SK-N-SH (cell line): Measurements from ENCODE around the gene NDFIP1. TPM values are rescaled to one million over a fixed set of nuclear protein-coding genes. Genes with fewer than 3 reads are reported as not detected.

ENCODE experiments used
- CTCF ChIA-PET: fragments of 300-600, 350-600 bp; formaldehyde crosslinking; extraction: SDS; loops from one replicate; lab custom pipeline; 2021; lab: Yijun Ruan, JAX
- POLR2A ChIA-PET: fragments of 350-600 bp; sonication (Branson Sonifier 250); formaldehyde crosslinking; extraction: SDS; loops from one replicate; lab custom pipeline; 2020; ENCODE audit warnings: antibody characterized with exemption, inconsistent platforms; lab: Yijun Ruan, JAX
- DNase-seq: peaks from one replicate; pipeline ENCODE4 v3.0.0; 2012
- H2AFZ ChIP-seq: fragments of 200-600 bp; sonication (generic); 2 replicates; pipeline ENCODE4 v1.8.1; 2016; ENCODE audit warnings: antibody characterized with exemption, mild to moderate bottlenecking, low read depth
- H3F3A ChIP-seq: fragments of 200-600 bp; sonication (generic); replicated peaks from 2 replicates; pipeline ENCODE3; 2016; ENCODE audit warnings: antibody characterized with exemption, mild to moderate bottlenecking; ENCODE audit not compliant: insufficient read depth
- H3K27ac ChIP-seq, 2 experiments: fragments of 200-500 bp in 1 of 2; fragments of 200-600 bp in 1 of 2; sonication (Bioruptor generic) in 1 of 2; sonication (generic), shearing (Covaris generic) in 1 of 2; 2 replicates each; pipeline versions ENCODE4 v1.5.1 to v1.6.1; 2014 to 2016; ENCODE audit warnings: low read depth in 2 of 2, inconsistent platforms in 1 of 2, low read length in 1 of 2, mild to moderate bottlenecking in 1 of 2, mixed read lengths in 1 of 2
- H3K27me3 ChIP-seq: fragments of 200-600 bp; sonication (generic), shearing (Covaris generic); 2 replicates; pipeline ENCODE4 v1.6.1; 2016; ENCODE audit warnings: mixed run types; ENCODE audit not compliant: insufficient read depth
- H3K36me3 ChIP-seq, 2 experiments: fragments of 200-500 bp in 1 of 2; fragments of 200-600 bp in 1 of 2; sonication (Bioruptor generic) in 1 of 2; sonication (generic) in 1 of 2; replicated peaks in 1 of 2; 2 replicates each; pipeline versions ENCODE3 to v1.5.1; 2014 to 2016; ENCODE audit warnings: low read length in 1 of 2, mild to moderate bottlenecking in 1 of 2; ENCODE audit not compliant: insufficient read depth in 2 of 2, control insufficient read depth in 1 of 2
- H3K4me1 ChIP-seq, 2 experiments: fragments of 200-500 bp in 1 of 2; fragments of 200-600 bp in 1 of 2; sonication (Bioruptor generic) in 1 of 2; sonication (generic), shearing (Covaris generic) in 1 of 2; 2 replicates each; pipeline versions ENCODE4 v1.5.1 to v1.6.1; 2014 to 2016; ENCODE audit warnings: low read depth in 1 of 2, low read length in 1 of 2, mixed run types in 1 of 2; ENCODE audit not compliant: insufficient read depth in 2 of 2, control insufficient read depth in 1 of 2
- H3K4me2 ChIP-seq: fragments of 200-600 bp; sonication (generic), shearing (Covaris generic); 2 replicates; pipeline ENCODE4 v1.6.1; 2017; ENCODE audit warnings: mixed run types
- H3K4me3 ChIP-seq, 2 experiments: fragments of 200-500 bp in 1 of 2; fragments of 200-600 bp in 1 of 2; sonication (Bioruptor generic) in 1 of 2; sonication (generic), shearing (Covaris generic) in 1 of 2; 2 replicates each; pipeline versions ENCODE4 v1.5.1 to v1.8.1; 2014 to 2016; ENCODE audit warnings: low read depth in 2 of 2, inconsistent platforms in 1 of 2, low read length in 1 of 2, mild to moderate bottlenecking in 1 of 2, mixed read lengths in 1 of 2, moderate library complexity in 1 of 2
- H3K79me2 ChIP-seq: fragments of 200-600 bp; sonication (generic); 2 replicates; pipeline ENCODE4 v1.8.1; 2017; ENCODE audit warnings: mild to moderate bottlenecking; ENCODE audit not compliant: insufficient read depth
- H3K9ac ChIP-seq: fragments of 200-600 bp; sonication (generic); 2 replicates; pipeline ENCODE4 v1.6.1; 2017; ENCODE audit warnings: mixed run types
- H3K9me2 ChIP-seq: fragments of 200-600 bp; sonication (generic); 2 replicates; pipeline ENCODE4 v1.6.1; 2017; ENCODE audit warnings: mixed run types
- H3K9me3 ChIP-seq: fragments of 200-600 bp; sonication (generic); 2 replicates; pipeline ENCODE4 v1.6.1; 2017; ENCODE audit warnings: mixed run types, mild to moderate bottlenecking, moderate library complexity
- H4K20me1 ChIP-seq: fragments of 200-600 bp; sonication (generic); 2 replicates; pipeline ENCODE4 v1.6.1; 2017; ENCODE audit warnings: mild to moderate bottlenecking, mixed run types; ENCODE audit not compliant: insufficient read depth
- CHD2 ChIP-seq: fragments of 150-350 bp; IDR thresholded peaks from 2 replicates; pipeline ENCODE4 v1.6.1; 2018; ENCODE audit warnings: low read length; ENCODE audit not compliant: partially characterized antibody
- CTCF ChIP-seq: fragments of 200-600 bp; sonication (generic); IDR thresholded peaks from 2 replicates; pipeline ENCODE4 v1.6.1; 2017; ENCODE audit warnings: antibody characterized with exemption, mild to moderate bottlenecking, moderate library complexity
- ELF1 ChIP-seq: IDR thresholded peaks from 2 replicates; pipeline ENCODE4 v1.4.0; 2012
- EP300 ChIP-seq, 2 experiments: IDR thresholded peaks; 2 replicates each; pipeline versions ENCODE4 v1.4.0 to v1.6.1; 2012; ENCODE audit warnings: borderline replicate concordance in 1 of 2, low read depth in 1 of 2, low read length in 1 of 2
- EZH2phosphoT487 ChIP-seq: fragments of 200-600 bp; sonication (generic); IDR thresholded peaks from 2 replicates; pipeline ENCODE4 v1.6.1; 2017; ENCODE audit warnings: low read depth, mixed run types, mild to moderate bottlenecking, antibody characterized with exemption, moderate library complexity, borderline replicate concordance
- FOSL2 ChIP-seq: IDR thresholded peaks from 2 replicates; pipeline ENCODE4 v1.4.0; 2012; ENCODE audit warnings: low read depth, mild to moderate bottlenecking, moderate library complexity, borderline replicate concordance
- FOXJ3 ChIP-seq: sonication (generic); formaldehyde crosslinking; IDR thresholded peaks from 2 replicates; pipeline ENCODE4 v1.5.1; 2020; ENCODE audit warnings: mild to moderate bottlenecking, missing genetic modification reagents
- IRF3 ChIP-seq: fragments of 150-350 bp; IDR thresholded peaks from 2 replicates; pipeline ENCODE4 v1.6.1; 2016; ENCODE audit warnings: mild to moderate bottlenecking, low read depth, low read length
- MXI1 ChIP-seq: IDR thresholded peaks from 2 replicates; pipeline ENCODE4 v1.6.1; 2012; ENCODE audit warnings: mild to moderate bottlenecking, low read depth, low read length, improper control_type of control experiment
- POLR2AphosphoS5 ChIP-seq: IDR thresholded peaks from 2 replicates; pipeline ENCODE4 v1.6.1; 2012; ENCODE audit warnings: low read depth, low read length
- RAD21 ChIP-seq: IDR thresholded peaks from 2 replicates; pipeline ENCODE4 v1.6.1; 2012; ENCODE audit warnings: mild to moderate bottlenecking, low read length
- RFX5 ChIP-seq: IDR thresholded peaks from 2 replicates; pipeline ENCODE4 v1.6.1; 2012; ENCODE audit warnings: mild to moderate bottlenecking, improper control_type of control experiment, low read length
- SMC3 ChIP-seq: IDR thresholded peaks from 2 replicates; pipeline ENCODE4 v1.6.1; 2012; ENCODE audit warnings: low read depth, low read length, improper control_type of control experiment
- TCF12 ChIP-seq: IDR thresholded peaks from 2 replicates; pipeline ENCODE4 v1.4.0; 2012
- USF1 ChIP-seq: IDR thresholded peaks from 2 replicates; pipeline ENCODE4 v1.4.0; 2012; ENCODE audit warnings: low read depth, borderline replicate concordance
- WGBS: methylation state at CpG from one replicate; pipeline ENCODE4 v1.1.6; 2017; ENCODE audit warnings: low lambda C conversion rate; 5-methylcytosine and 5-hydroxymethylcytosine counted together
- polyA plus RNA-seq, 3 experiments: library from polyadenylated mRNA; depleted of rRNA; stranded (reverse); fragments of >200 nt; gene quantifications; 2 replicates each; pipeline ENCODE4 v1.2.3, GENCODE V29; 2012

NDFIP1 gene
- polyA plus RNA-seq, 1 of the 3 experiments (the other 2 are of a cell fraction), result 40.0 TPM

GRCh38 chr5:142181547-142182163 is 73.1 kb downstream of the NDFIP1 start:
- H3K27ac ChIP-seq, result peak overlapping the region in 1 of 2 experiments; percentile 98; a peak in 2 of 4 replicates
- H3K9me3 ChIP-seq, result no peaks in the 10 kb centered on the region
- 89% methylated on average over 7 of the region's 7 CpGs for WGBS
- H3K4me3 ChIP-seq, result no peak overlapping the region
- ChIA-PET CTCF (interaction anchor here (1.4 to 3.2 kb wide), 3 partner anchors 14 to 532 kb away, joined by 3 to 16 read pairs (median 5); no protein-coding TSS in a partner anchor), POLR2A (no interaction called here)
- H3K9me2 ChIP-seq, result no peaks in the 10 kb centered on the region
- no peak overlapping the region for H3K9ac ChIP-seq
- no peaks in the 10 kb centered on the region for H4K20me1 ChIP-seq
- H3K79me2 ChIP-seq, result no peaks in the 10 kb centered on the region
- H3K4me2 ChIP-seq, result no peak overlapping the region
- DNase-seq, result no peak
- peaks cover 0 to 69% of the 10 kb centered on the region in 2 experiments; a peak in 2 of 4 replicates for H3K4me1 ChIP-seq
- no peaks in the 10 kb centered on the region for H3K36me3 ChIP-seq
- H3F3A ChIP-seq, result no peaks in the 10 kb centered on the region
- TF ChIP-seq USF1 (no peak), EP300 (IDR thresholded peaks at IDR 0.05; ENCODE audit: borderline replicate concordance in 1 of 2, low read depth in 1 of 2, low read length in 1 of 2) (no peak), SMC3 (no peak), MXI1 (no peak), IRF3 (no peak), FOSL2 (no peak), RAD21 (no peak), FOXJ3 (CRISPR knock-in tag) (no peak), TCF12 (no peak), CTCF (no peak), EZH2phosphoT487 (no peak), CHD2 (no peak), POLR2AphosphoS5 (no peak), ELF1 (no peak), RFX5 (no peak)
- TF ChIP-seq, all 33 proteins: peak for 0
- Histone ChIP-seq H2AFZ (no peak overlapping the region), H3K27me3 (no peaks in the 10 kb centered on the region)
